Measurements from ENCODE around the gene HOXA6. TPM values are rescaled to one million over a fixed set of nuclear protein-coding genes. Genes with fewer than 3 reads are reported as not detected.
A peak's percentile ranks its signal among the peaks of the same experiment; 100 is the strongest.

The HOXA6 gene
- polyA plus RNA-seq, 3 donors: not detected

DNA sequence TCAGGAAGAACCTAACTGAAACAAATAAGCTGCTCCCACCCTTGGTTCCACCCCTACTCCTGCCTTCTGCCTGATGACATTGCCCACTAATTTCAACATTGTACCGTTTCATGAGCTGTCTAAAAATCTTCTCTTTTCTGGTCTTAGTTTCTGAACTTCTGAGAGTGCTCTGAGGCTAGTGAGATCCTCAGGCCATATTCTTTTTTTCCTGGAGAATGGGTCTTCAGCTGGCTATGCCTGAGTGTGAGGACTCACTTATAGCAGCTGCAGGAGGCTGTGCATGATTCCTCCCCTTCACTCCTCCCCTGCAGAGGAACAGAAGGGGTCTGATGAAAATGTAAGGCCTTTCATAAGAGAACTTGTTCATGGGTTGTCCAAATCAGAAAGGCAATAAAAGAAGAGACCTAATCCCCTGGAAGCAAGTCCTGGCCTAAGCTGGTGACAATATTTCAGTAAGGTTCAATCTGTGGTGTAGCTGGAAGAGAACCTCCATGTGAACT, 28.1 kb downstream of the HOXA6 start:
- Mint-ChIP-seq H3K36me3 (no peaks in the 10 kb centered on the region), H3K27me3 (ENCODE audit: low read depth in 3 of 3) (peaks cover 2 to 4% (median 2%) of the 10 kb centered on the region in 3 donors), H3K4me1 (peaks cover 8% of the 10 kb centered on the region), H3K27ac (peak overlapping the region in 1 of 7 donors; percentile 47), H3K4me3 (no peak overlapping the region), H3K9me3 (peaks cover 0 to 6% (median 0%) of the 10 kb centered on the region in 7 donors)
- no peak for DNase-seq
- H3K27ac ChIP-seq (ENCODE audit: low read depth in 1 of 2, low read length in 2 of 2): no peak overlapping the region
- no peak overlapping the region for H3K4me3 ChIP-seq (replicated peaks in 1 of 3; ENCODE audit: low read depth in 2 of 3, low read length in 3 of 3)
- H3K27me3 ChIP-seq (ENCODE audit: control insufficient read depth in 2 of 2, insufficient read depth in 2 of 2, low read length in 2 of 2): no peaks in the 10 kb centered on the region
- no peaks in the 10 kb centered on the region for H3K9me3 ChIP-seq (replicated peaks in 1 of 2; ENCODE audit: control insufficient read depth in 1 of 2, insufficient read depth in 1 of 2, low read length in 2 of 2)
- TF ChIP-seq CTCF (IDR thresholded peaks at IDR 0.05): no peak
- no peaks in the 10 kb centered on the region for H3K36me3 ChIP-seq (replicated peaks in 1 of 2; ENCODE audit: control insufficient read depth in 1 of 2, insufficient read depth in 2 of 2, low read length in 2 of 2)
- no peak overlapping the region for H2AFZ ChIP-seq (ENCODE audit: insufficient read depth, low read depth, low read length, poor library complexity, severe bottlenecking)
- no peak overlapping the region for H3K9ac ChIP-seq (ENCODE audit: insufficient read depth, low read length, poor library complexity, severe bottlenecking)
- intact Hi-C loops (cut with micrococcal nuclease): no loop called here
- H3K79me2 ChIP-seq (ENCODE audit: insufficient read depth, low read length): no peaks in the 10 kb centered on the region
- H3K4me1 ChIP-seq (ENCODE audit: control insufficient read depth in 1 of 2, insufficient read depth in 2 of 2, low read length in 2 of 2): no peaks in the 10 kb centered on the region
- no peak overlapping the region for H3K4me2 ChIP-seq (replicated peaks; ENCODE audit: extremely low read depth, low read length, poor library complexity, severe bottlenecking)
- H4K20me1 ChIP-seq (ENCODE audit: insufficient read depth, low read length): no peaks in the 10 kb centered on the region
- WGBS (ENCODE audit: insufficient coverage): 25% methylated on average over 1 of the region's 1 CpG

GRCh38 chr7:27118580-27118979, 29.0 kb downstream of the HOXA6 start:
- peaks cover 8% of the 10 kb centered on the region for H3K4me1 Mint-ChIP-seq
- H3K4me3 Mint-ChIP-seq: no peak overlapping the region
- no peaks in the 10 kb centered on the region for H3K27me3 ChIP-seq (ENCODE audit: control insufficient read depth in 2 of 2, insufficient read depth in 2 of 2, low read length in 2 of 2)
- peaks cover 2 to 5% (median 2%) of the 10 kb centered on the region in 3 donors for H3K27me3 Mint-ChIP-seq (ENCODE audit: low read depth in 3 of 3)
- H3K4me3 ChIP-seq (replicated peaks in 1 of 3; ENCODE audit: low read depth in 2 of 3, low read length in 3 of 3): no peak overlapping the region
- intact Hi-C loops (cut with micrococcal nuclease): no loop called here
- no peak overlapping the region for H2AFZ ChIP-seq (ENCODE audit: insufficient read depth, low read depth, low read length, poor library complexity, severe bottlenecking)
- no peaks in the 10 kb centered on the region for H3K36me3 Mint-ChIP-seq
- H3K9me3 ChIP-seq (replicated peaks in 1 of 2; ENCODE audit: control insufficient read depth in 1 of 2, insufficient read depth in 1 of 2, low read length in 2 of 2): no peaks in the 10 kb centered on the region
- no peaks in the 10 kb centered on the region for H3K36me3 ChIP-seq (replicated peaks in 1 of 2; ENCODE audit: control insufficient read depth in 1 of 2, insufficient read depth in 2 of 2, low read length in 2 of 2)
- no peaks in the 10 kb centered on the region for H4K20me1 ChIP-seq (ENCODE audit: insufficient read depth, low read length)
- TF ChIP-seq CTCF (IDR thresholded peaks at IDR 0.05): no peak
- H3K4me1 ChIP-seq (ENCODE audit: control insufficient read depth in 1 of 2, insufficient read depth in 2 of 2, low read length in 2 of 2): no peaks in the 10 kb centered on the region
- no peak overlapping the region for H3K27ac Mint-ChIP-seq
- peaks cover 0 to 6% (median 0%) of the 10 kb centered on the region in 7 donors for H3K9me3 Mint-ChIP-seq
- WGBS (ENCODE audit: insufficient coverage): 94% methylated on average over 2 of the region's 3 CpGs
- DNase-seq: no peak
- no peak overlapping the region for H3K27ac ChIP-seq (ENCODE audit: low read depth in 1 of 2, low read length in 2 of 2)
- H3K79me2 ChIP-seq (ENCODE audit: insufficient read depth, low read length): no peaks in the 10 kb centered on the region
- H3K9ac ChIP-seq (ENCODE audit: insufficient read depth, low read length, poor library complexity, severe bottlenecking): no peak overlapping the region
- H3K4me2 ChIP-seq (replicated peaks; ENCODE audit: extremely low read depth, low read length, poor library complexity, severe bottlenecking): no peak overlapping the region

All from CD14-positive monocyte (primary cell).